Mucosa of rectum (tissue), 2 donors: ENCODE results near the gene KLHDC1.
"Not testable (repeated sequence)": the region's sequence is repeated elsewhere in the genome, so short reads cannot be mapped to it uniquely, and the experiment has no call there.

ENCODE experiments used
- H3K27ac ChIP-seq, 2 donors: one replicate each; pipeline ENCODE4 v1.7.0; 2013; ENCODE audit warnings: inconsistent platforms in 2 of 2, low read depth in 2 of 2, low read length in 2 of 2
- H3K27me3 ChIP-seq, 2 donors: one replicate each; pipeline ENCODE4 v1.7.0; 2013; ENCODE audit warnings: low read length in 2 of 2; ENCODE audit not compliant: control insufficient read depth in 2 of 2, insufficient read depth in 2 of 2
- H3K36me3 ChIP-seq, 2 donors: one replicate each; pipeline ENCODE4 v1.7.0; 2013; ENCODE audit warnings: low read length in 2 of 2; ENCODE audit not compliant: control insufficient read depth in 2 of 2, insufficient read depth in 2 of 2
- H3K4me1 ChIP-seq, 2 donors: one replicate each; pipeline ENCODE4 v1.7.0; 2013; ENCODE audit warnings: low read length in 2 of 2, mild to moderate bottlenecking in 1 of 2; ENCODE audit not compliant: control insufficient read depth in 2 of 2, insufficient read depth in 2 of 2
- H3K4me3 ChIP-seq, 2 donors: one replicate each; pipeline ENCODE4 v1.7.0; 2013; ENCODE audit warnings: low read length in 2 of 2
- H3K9ac ChIP-seq, 2 donors: one replicate each; pipeline ENCODE4 v1.7.0; 2013; ENCODE audit warnings: low read length in 2 of 2, low read depth in 1 of 2, mild to moderate bottlenecking in 1 of 2
- H3K9me3 ChIP-seq, 2 donors: one replicate each; pipeline ENCODE4 v1.7.0; 2013; ENCODE audit warnings: low read length in 2 of 2; ENCODE audit not compliant: control insufficient read depth in 2 of 2
- donor health status: healthy.
- donor health status: Normal muscosa, but diverticular disease.

The KLHDC1 gene

GRCh38 chr14:49692811-49693734 lies at the start of gene KLHDC1:
Gene KLHDC1, plus strand, starts transcription at chr14:49693120. Its CDS starts 75 bp downstream, at chr14:49693195.
- Histone ChIP-seq H3K36me3 (no peaks in the 10 kb centered on the region), H3K9me3 (no peaks in the 10 kb centered on the region)

GRCh38 chr14:49653508-49653907 lies 39.4 kb upstream of the KLHDC1 start:
- no peak overlapping the region for H3K27ac ChIP-seq
- no peaks in the 10 kb centered on the region for H3K9me3 ChIP-seq
- no peaks in the 10 kb centered on the region for H3K4me1 ChIP-seq
- H3K36me3 ChIP-seq, result no peaks in the 10 kb centered on the region
- H3K9ac ChIP-seq, result no peak overlapping the region
- no peaks in the 10 kb centered on the region for H3K27me3 ChIP-seq
- H3K4me3 ChIP-seq, result no peak overlapping the region

More at GRCh38 chr14:49692811-49693734, at the start of gene KLHDC1:
- peak within 1 kb of the TSS; percentile 95 to 96 for H3K27ac ChIP-seq
- peak within 1 kb of the TSS; percentile 53 to 93 for H3K9ac ChIP-seq
- peaks cover 4 to 8% of the 10 kb centered on the region in 2 donors for H3K4me1 ChIP-seq
- H3K4me3 ChIP-seq, result peak within 1 kb of the TSS; percentile 86 to 92
- no peaks in the 10 kb centered on the region for H3K27me3 ChIP-seq

GRCh38 chr14:49654511-49654910 lies 38.4 kb upstream of the KLHDC1 start:
- Histone ChIP-seq H3K4me3 (no peak overlapping the region), H3K9ac (no peak overlapping the region), H3K36me3 (no peaks in the 10 kb centered on the region)

GRCh38 chr14:49657500-49657899 lies 35.4 kb upstream of the KLHDC1 start:
- not testable (repeated sequence) for H3K4me1 ChIP-seq, H3K36me3 ChIP-seq, H3K27ac ChIP-seq, H3K27me3 ChIP-seq, H3K9ac ChIP-seq, H3K4me3 ChIP-seq, H3K9me3 ChIP-seq

More at GRCh38 chr14:49654511-49654910, 38.4 kb upstream of the KLHDC1 start:
- Histone ChIP-seq H3K27ac (no peak overlapping the region), H3K4me1 (peaks cover 0 to under 1% of the 10 kb centered on the region in 2 donors), H3K9me3 (no peaks in the 10 kb centered on the region), H3K27me3 (no peaks in the 10 kb centered on the region)

GRCh38 chr14:49659526-49660455 lies 33.1 kb upstream of the KLHDC1 start:
- H3K36me3 ChIP-seq, result no peaks in the 10 kb centered on the region
- H3K4me1 ChIP-seq, result peaks cover 0 to 6% of the 10 kb centered on the region in 2 donors
- no peak overlapping the region for H3K4me3 ChIP-seq
- H3K27ac ChIP-seq, result peak overlapping the region in 1 of 2 donors; percentile 55
- H3K27me3 ChIP-seq, result no peaks in the 10 kb centered on the region
- no peak overlapping the region for H3K9ac ChIP-seq
- no peaks in the 10 kb centered on the region for H3K9me3 ChIP-seq

- no peak overlapping the region for H3K4me3 ChIP-seq
- no peaks in the 10 kb centered on the region for H3K9me3 ChIP-seq
- no peak overlapping the region for H3K9ac ChIP-seq
- no peaks in the 10 kb centered on the region for H3K36me3 ChIP-seq
- no peaks in the 10 kb centered on the region for H3K4me1 ChIP-seq
- no peak overlapping the region for H3K27ac ChIP-seq
- no peaks in the 10 kb centered on the region for H3K27me3 ChIP-seq
Observed at GRCh38 chr14:49670475-49670874, 22.4 kb upstream of the KLHDC1 start.

- Histone ChIP-seq H3K4me3 (no peak overlapping the region), H3K9me3 (no peaks in the 10 kb centered on the region), H3K27ac (no peak overlapping the region), H3K9ac (no peak overlapping the region), H3K27me3 (no peaks in the 10 kb centered on the region), H3K36me3 (no peaks in the 10 kb centered on the region), H3K4me1 (no peaks in the 10 kb centered on the region)
Observed at GRCh38 chr14:49673586-49673985, 19.3 kb upstream of the KLHDC1 start.

GRCh38 chr14:49677643-49678042 lies 15.3 kb upstream of the KLHDC1 start:
- H3K4me3 ChIP-seq, result no peak overlapping the region
- no peak overlapping the region for H3K27ac ChIP-seq
- H3K4me1 ChIP-seq, result no peaks in the 10 kb centered on the region
- no peaks in the 10 kb centered on the region for H3K9me3 ChIP-seq
- no peaks in the 10 kb centered on the region for H3K27me3 ChIP-seq
- no peak overlapping the region for H3K9ac ChIP-seq
- H3K36me3 ChIP-seq, result no peaks in the 10 kb centered on the region

- no peaks in the 10 kb centered on the region for H3K9me3 ChIP-seq
- no peaks in the 10 kb centered on the region for H3K4me1 ChIP-seq
- no peak overlapping the region for H3K4me3 ChIP-seq
- no peaks in the 10 kb centered on the region for H3K36me3 ChIP-seq
- no peak overlapping the region for H3K27ac ChIP-seq
- H3K27me3 ChIP-seq, result no peaks in the 10 kb centered on the region
- no peak overlapping the region for H3K9ac ChIP-seq
Observed at GRCh38 chr14:49679271-49679670, 13.6 kb upstream of the KLHDC1 start.

- peaks cover 6 to 12% of the 10 kb centered on the region in 2 donors for H3K4me1 ChIP-seq
- H3K9me3 ChIP-seq, result no peaks in the 10 kb centered on the region
- no peak overlapping the region for H3K9ac ChIP-seq
- H3K36me3 ChIP-seq, result no peaks in the 10 kb centered on the region
- no peak overlapping the region for H3K4me3 ChIP-seq
- no peaks in the 10 kb centered on the region for H3K27me3 ChIP-seq
- no peak overlapping the region for H3K27ac ChIP-seq
Observed at GRCh38 chr14:49686425-49686824, 6.5 kb upstream of the KLHDC1 start.
